ENCODE measurements around the gene RSAD1. TPM values are rescaled to one million over a fixed set of nuclear protein-coding genes. Genes with fewer than 3 reads are reported as not detected.

Gene RSAD1
- total RNA-seq, 1 donor from 2014 or later, result 37.5 TPM

DNA sequence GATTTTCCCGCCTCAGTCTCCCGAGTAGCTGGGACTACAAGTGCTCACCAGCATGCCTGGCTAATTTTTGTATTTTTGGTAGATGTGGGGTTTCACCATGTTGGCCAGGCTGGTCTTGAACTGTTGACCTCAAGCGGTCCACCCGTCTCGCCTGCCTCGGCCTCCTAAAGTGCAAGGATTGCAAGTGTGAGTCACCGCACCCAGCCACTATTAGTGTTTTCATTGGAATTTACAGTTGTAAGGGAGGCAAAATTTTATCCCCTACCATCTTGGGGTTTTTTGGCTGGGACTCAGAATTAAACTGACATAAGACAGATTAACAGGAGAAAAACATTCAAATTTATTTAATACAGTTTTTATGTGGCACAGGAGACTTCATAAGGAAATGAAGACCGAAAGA, 17.3 kb downstream of the RSAD1 start:
- TF ChIP-seq, protein P1, sequence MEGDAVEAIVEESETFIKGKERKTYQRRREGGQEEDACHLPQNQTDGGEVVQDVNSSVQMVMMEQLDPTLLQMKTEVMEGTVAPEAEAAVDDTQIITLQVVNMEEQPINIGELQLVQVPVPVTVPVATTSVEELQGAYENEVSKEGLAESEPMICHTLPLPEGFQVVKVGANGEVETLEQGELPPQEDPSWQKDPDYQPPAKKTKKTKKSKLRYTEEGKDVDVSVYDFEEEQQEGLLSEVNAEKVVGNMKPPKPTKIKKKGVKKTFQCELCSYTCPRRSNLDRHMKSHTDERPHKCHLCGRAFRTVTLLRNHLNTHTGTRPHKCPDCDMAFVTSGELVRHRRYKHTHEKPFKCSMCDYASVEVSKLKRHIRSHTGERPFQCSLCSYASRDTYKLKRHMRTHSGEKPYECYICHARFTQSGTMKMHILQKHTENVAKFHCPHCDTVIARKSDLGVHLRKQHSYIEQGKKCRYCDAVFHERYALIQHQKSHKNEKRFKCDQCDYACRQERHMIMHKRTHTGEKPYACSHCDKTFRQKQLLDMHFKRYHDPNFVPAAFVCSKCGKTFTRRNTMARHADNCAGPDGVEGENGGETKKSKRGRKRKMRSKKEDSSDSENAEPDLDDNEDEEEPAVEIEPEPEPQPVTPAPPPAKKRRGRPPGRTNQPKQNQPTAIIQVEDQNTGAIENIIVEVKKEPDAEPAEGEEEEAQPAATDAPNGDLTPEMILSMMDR (IDR thresholded peaks at IDR 0.05), result no peak
- no peak for DNase-seq (ENCODE audit: extremely low spot score, unreplicated experiment)
- H3K36me3 Mint-ChIP-seq (ENCODE audit: unreplicated experiment), result no peaks in the 10 kb centered on the region
- H3K27ac Mint-ChIP-seq (ENCODE audit: unreplicated experiment), result no peak overlapping the region
- H3K4me3 Mint-ChIP-seq (ENCODE audit: unreplicated experiment), result no peak overlapping the region
- H3K4me1 Mint-ChIP-seq (ENCODE audit: unreplicated experiment), result peaks cover 2% of the 10 kb centered on the region
- no peaks in the 10 kb centered on the region for H3K27me3 Mint-ChIP-seq (ENCODE audit: unreplicated experiment)
- no peaks in the 10 kb centered on the region for H3K9me3 Mint-ChIP-seq (ENCODE audit: unreplicated experiment)

GRCh38 chr17:50498021-50498874, 19.6 kb downstream of the RSAD1 start:
- no peak overlapping the region for H3K27ac Mint-ChIP-seq (ENCODE audit: unreplicated experiment)

GRCh38 chr17:50499270-50499669, 20.6 kb downstream of the RSAD1 start:
- Mint-ChIP-seq H3K4me3 (ENCODE audit: unreplicated experiment) (no peak overlapping the region), H3K4me1 (ENCODE audit: unreplicated experiment) (peaks cover 10% of the 10 kb centered on the region), H3K27ac (ENCODE audit: unreplicated experiment) (no peak overlapping the region), H3K36me3 (ENCODE audit: unreplicated experiment) (no peaks in the 10 kb centered on the region), H3K9me3 (ENCODE audit: unreplicated experiment) (no peaks in the 10 kb centered on the region), H3K27me3 (ENCODE audit: unreplicated experiment) (peaks cover 3% of the 10 kb centered on the region)
- TF ChIP-seq, protein P1 (IDR thresholded peaks at IDR 0.05), result no peak
- no peak for DNase-seq (ENCODE audit: extremely low spot score, unreplicated experiment)

More at GRCh38 chr17:50498021-50498874, 19.6 kb downstream of the RSAD1 start:
- TF ChIP-seq, protein P1 (IDR thresholded peaks at IDR 0.05), result no peak
- H3K36me3 Mint-ChIP-seq (ENCODE audit: unreplicated experiment), result no peaks in the 10 kb centered on the region
- no peak overlapping the region for H3K4me3 Mint-ChIP-seq (ENCODE audit: unreplicated experiment)
- no peaks in the 10 kb centered on the region for H3K9me3 Mint-ChIP-seq (ENCODE audit: unreplicated experiment)
- H3K27me3 Mint-ChIP-seq (ENCODE audit: unreplicated experiment), result no peaks in the 10 kb centered on the region
- peaks cover 2% of the 10 kb centered on the region for H3K4me1 Mint-ChIP-seq (ENCODE audit: unreplicated experiment)
- DNase-seq (ENCODE audit: extremely low spot score, unreplicated experiment), result no peak

DNA sequence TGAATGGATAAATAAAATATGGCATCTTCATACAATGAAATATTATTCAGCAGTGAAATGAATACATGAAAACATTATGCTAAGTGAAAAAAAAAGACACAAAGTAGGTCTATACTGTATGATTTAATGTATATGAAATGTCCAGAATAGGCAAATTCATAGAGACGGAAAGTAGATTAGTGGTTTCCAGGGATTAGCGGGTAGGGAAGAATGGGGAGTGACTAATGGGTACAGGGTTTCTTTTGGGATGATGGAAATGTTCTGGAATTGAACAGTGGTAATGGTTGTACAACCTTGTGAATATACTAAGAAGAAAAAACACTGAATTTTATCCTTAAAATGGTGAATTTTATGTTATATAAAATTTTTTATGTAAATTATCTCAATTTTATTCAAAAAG, 21.1 kb downstream of the RSAD1 start:
- peaks cover 3% of the 10 kb centered on the region for H3K27me3 Mint-ChIP-seq (ENCODE audit: unreplicated experiment)

DNA sequence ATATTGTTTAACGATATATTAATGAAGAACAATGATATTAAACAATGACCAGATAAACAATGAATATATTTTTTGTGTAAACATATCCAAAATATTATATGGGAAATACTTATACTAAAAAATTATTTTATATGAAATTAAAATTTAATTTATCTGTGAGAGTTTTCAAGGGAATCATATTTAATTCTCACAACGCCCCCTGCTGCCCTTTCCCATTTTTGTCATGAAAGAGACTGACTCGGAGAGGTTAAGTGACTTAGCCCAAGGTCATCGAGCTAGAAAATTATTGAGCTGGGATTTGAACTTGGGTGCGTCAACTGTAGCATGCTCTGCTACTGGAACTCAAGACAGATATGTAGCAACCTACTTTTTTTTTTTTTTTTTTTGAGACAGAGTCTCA, 22.4 kb downstream of the RSAD1 start:
- H3K4me1 Mint-ChIP-seq (ENCODE audit: unreplicated experiment), result peaks cover 8% of the 10 kb centered on the region
- no peaks in the 10 kb centered on the region for H3K36me3 Mint-ChIP-seq (ENCODE audit: unreplicated experiment)
- no peak overlapping the region for H3K4me3 Mint-ChIP-seq (ENCODE audit: unreplicated experiment)
- TF ChIP-seq, protein P1 (IDR thresholded peaks at IDR 0.05), result peak; percentile 50
- H3K27ac Mint-ChIP-seq (ENCODE audit: unreplicated experiment), result no peak overlapping the region
- no peak for DNase-seq (ENCODE audit: extremely low spot score, unreplicated experiment)
- peaks cover 3% of the 10 kb centered on the region for H3K27me3 Mint-ChIP-seq (ENCODE audit: unreplicated experiment)
- H3K9me3 Mint-ChIP-seq (ENCODE audit: unreplicated experiment), result no peaks in the 10 kb centered on the region

More for the DNA sequence above, 21.1 kb downstream of the RSAD1 start:
- Mint-ChIP-seq H3K27ac (ENCODE audit: unreplicated experiment) (no peak overlapping the region), H3K4me1 (ENCODE audit: unreplicated experiment) (peaks cover 10% of the 10 kb centered on the region), H3K4me3 (ENCODE audit: unreplicated experiment) (no peak overlapping the region), H3K36me3 (ENCODE audit: unreplicated experiment) (no peaks in the 10 kb centered on the region), H3K9me3 (ENCODE audit: unreplicated experiment) (no peaks in the 10 kb centered on the region)
- TF ChIP-seq, protein P1 (IDR thresholded peaks at IDR 0.05), result no peak
- DNase-seq (ENCODE audit: extremely low spot score, unreplicated experiment), result no peak
